GM12878 (cell line): ENCODE measurements around the gene NRTN. TPM values are rescaled to one million over a fixed set of nuclear protein-coding genes. Genes with fewer than 3 reads are reported as not detected.

Experiments used
- CTCF ChIP-seq, 3 experiments: IDR thresholded peaks in 2 of 3; conservative IDR thresholded peaks in 1 of 3; 2 replicates each; pipeline ENCODE4 v1.5.1; 2011; ENCODE audit warnings: low read depth in 3 of 3, low read length in 3 of 3, mild to moderate bottlenecking in 3 of 3, control low read depth in 2 of 3, moderate library complexity in 2 of 3, inconsistent platforms in 1 of 3, mixed read lengths in 1 of 3; ENCODE audit not compliant: control insufficient read depth in 2 of 3, insufficient read depth in 1 of 3; ENCODE audit errors: extremely low read depth in 1 of 3
- CUX1 ChIP-seq: IDR thresholded peaks from 2 replicates; pipeline ENCODE4 v1.6.1; 2012; ENCODE audit warnings: improper control_type of control experiment, low read depth, low read length; ENCODE audit not compliant: insufficient replicate concordance
- E2F4 ChIP-seq: IDR thresholded peaks from 2 replicates; pipeline ENCODE4 v1.6.1; 2012; ENCODE audit warnings: low read depth, low read length, improper control_type of control experiment
- ESRRA ChIP-seq: IDR thresholded peaks from 2 replicates; pipeline ENCODE4 v1.6.1; 2012; ENCODE audit warnings: mild to moderate bottlenecking, low read length, improper control_type of control experiment
- HDAC2 ChIP-seq: fragments of 200-600 bp; sonication (generic); IDR thresholded peaks from 2 replicates; pipeline ENCODE4 v1.6.1; 2017
- JUNB ChIP-seq: IDR thresholded peaks from 2 replicates; pipeline ENCODE4 v1.6.1; 2016; ENCODE audit warnings: antibody characterized with exemption, mild to moderate bottlenecking
- KDM1A ChIP-seq: fragments of 200-600 bp; sonication (generic); IDR thresholded peaks from 2 replicates; pipeline ENCODE4 v1.6.1; 2016; ENCODE audit warnings: borderline replicate concordance
- PRDM15 ChIP-seq: fragments of 450-650 bp; formaldehyde crosslinking; IDR thresholded peaks from 2 replicates; pipeline ENCODE4 v1.4.0; 2020; ENCODE audit warnings: mild to moderate bottlenecking, moderate library complexity
- RAD21 ChIP-seq: IDR thresholded peaks from 2 replicates; pipeline ENCODE4 v1.6.1; 2011; ENCODE audit warnings: mild to moderate bottlenecking, low read depth, low read length, moderate library complexity; ENCODE audit not compliant: insufficient read depth
- RUNX3 ChIP-seq: IDR thresholded peaks from 2 replicates; pipeline ENCODE4 v1.6.1; 2012; ENCODE audit warnings: low read length, inconsistent platforms
- SMC3 ChIP-seq: IDR thresholded peaks from 2 replicates; pipeline ENCODE4 v1.6.1; 2011; ENCODE audit warnings: low read length, improper control_type of control experiment, borderline replicate concordance
- ZNF592 ChIP-seq: fragments of 450-650 bp; IDR thresholded peaks from 2 replicates; pipeline ENCODE4 v1.6.1; 2017; ENCODE audit warnings: mild to moderate bottlenecking, moderate library complexity
- polyA plus RNA-seq, 11 experiments: library from polyadenylated mRNA; depleted of rRNA in 4 of 11; unstranded in 6 of 11; stranded (reverse) in 5 of 11; fragments of >200 nt; fragmentation: Nextera tagmentation in 4 of 11; fragmentation: Illumina TruSeq in 1 of 11; extraction: Ambion mirVana in 4 of 11; extraction: Trizol in 1 of 11; gene quantifications; 1 replicate in 1 of 11; 2 replicates in 10 of 11; pipeline versions ENCODE4 v1.2.1 to v1.2.3, GENCODE V29; 2011 to 2016; ENCODE audit warnings: inconsistent platforms in 2 of 11, missing spikeins in 2 of 11, low read depth in 1 of 11
- total RNA-seq, 4 experiments: library from RNA; depleted of rRNA in 3 of 4; stranded (reverse); fragments of >200 nt in 3 of 4; fragmentation: Illumina TruSeq in 1 of 4; extraction: Trizol in 1 of 4; gene quantifications; 2 replicates each; pipeline versions ENCODE4 v1.2.1 to v1.2.3, GENCODE V29; 2013 to 2021

The NRTN gene
- total and polyA plus RNA-seq, 10 of the 15 experiments (the other 5 are each of a cell fraction or from before 2014, with no cell fraction given) = not detected

GRCh38 chr19:5803752-5804515, 933 bp upstream of the NRTN start (continued):
- TF ChIP-seq E2F4 (peak; percentile 58; the same call in 1 of the 2 replicates), RUNX3 (no peak), ESRRA (no peak), CUX1 (no peak), SMC3 (peak; percentile 76), KDM1A (no peak), CTCF (IDR thresholded peaks at IDR 0.05 in 2 of 3, conservative IDR thresholded peaks at IDR 0.05 in 1 of 3; ENCODE audit: control insufficient read depth in 2 of 3, extremely low read depth in 1 of 3, insufficient read depth in 1 of 3, low read depth in 3 of 3, low read length in 3 of 3) (peak; percentile 92 to 99 (median 98); a peak in 5 of 6 replicates), ZNF592 (peak; percentile 81), HDAC2 (no peak), RAD21 (peak; percentile 82), JUNB (no peak), PRDM15 (CRISPR knock-in tag) (no peak)
